ENCODE measurements around the gene SLF2. TPM values are rescaled to one million over a fixed set of nuclear protein-coding genes. Genes with fewer than 3 reads are reported as not detected.

The SLF2 gene
- total RNA-seq, 1 donor from 2014 or later: 22.2 TPM

DNA sequence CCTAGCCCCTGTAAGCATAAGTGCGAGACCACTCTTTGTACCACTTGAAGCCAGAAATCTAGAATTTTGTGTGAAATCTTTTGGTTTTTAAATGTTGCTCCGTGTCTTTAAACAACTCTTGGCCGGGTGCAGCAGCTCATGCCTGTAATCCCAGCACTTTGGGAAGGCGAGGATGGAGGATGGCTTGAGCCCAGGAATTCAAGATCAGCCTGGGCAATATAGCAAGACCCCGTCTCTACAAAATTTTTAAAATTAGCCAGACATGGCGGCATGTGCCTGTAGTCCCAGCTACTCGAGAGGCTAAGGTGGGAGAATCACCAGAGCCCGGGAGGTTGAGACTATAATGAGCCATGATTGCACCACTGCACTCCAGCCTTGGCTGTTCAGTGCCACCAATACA lies 4.4 kb upstream of the SLF2 start:
- H3K4me3 ChIP-seq (ENCODE audit: low read depth, low read length): no peak overlapping the region
- TF ChIP-seq, protein P1, sequence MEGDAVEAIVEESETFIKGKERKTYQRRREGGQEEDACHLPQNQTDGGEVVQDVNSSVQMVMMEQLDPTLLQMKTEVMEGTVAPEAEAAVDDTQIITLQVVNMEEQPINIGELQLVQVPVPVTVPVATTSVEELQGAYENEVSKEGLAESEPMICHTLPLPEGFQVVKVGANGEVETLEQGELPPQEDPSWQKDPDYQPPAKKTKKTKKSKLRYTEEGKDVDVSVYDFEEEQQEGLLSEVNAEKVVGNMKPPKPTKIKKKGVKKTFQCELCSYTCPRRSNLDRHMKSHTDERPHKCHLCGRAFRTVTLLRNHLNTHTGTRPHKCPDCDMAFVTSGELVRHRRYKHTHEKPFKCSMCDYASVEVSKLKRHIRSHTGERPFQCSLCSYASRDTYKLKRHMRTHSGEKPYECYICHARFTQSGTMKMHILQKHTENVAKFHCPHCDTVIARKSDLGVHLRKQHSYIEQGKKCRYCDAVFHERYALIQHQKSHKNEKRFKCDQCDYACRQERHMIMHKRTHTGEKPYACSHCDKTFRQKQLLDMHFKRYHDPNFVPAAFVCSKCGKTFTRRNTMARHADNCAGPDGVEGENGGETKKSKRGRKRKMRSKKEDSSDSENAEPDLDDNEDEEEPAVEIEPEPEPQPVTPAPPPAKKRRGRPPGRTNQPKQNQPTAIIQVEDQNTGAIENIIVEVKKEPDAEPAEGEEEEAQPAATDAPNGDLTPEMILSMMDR (IDR thresholded peaks at IDR 0.05; ENCODE audit: insufficient read depth, low read length, poor library complexity, severe bottlenecking): no peak
- DNase-seq (ENCODE audit: low read depth): no peak
- H3K27me3 ChIP-seq (ENCODE audit: control insufficient read depth, insufficient read depth, low read length): no peaks in the 10 kb centered on the region
- H3K36me3 ChIP-seq (ENCODE audit: control insufficient read depth, insufficient read depth, low read length): no peaks in the 10 kb centered on the region

DNA sequence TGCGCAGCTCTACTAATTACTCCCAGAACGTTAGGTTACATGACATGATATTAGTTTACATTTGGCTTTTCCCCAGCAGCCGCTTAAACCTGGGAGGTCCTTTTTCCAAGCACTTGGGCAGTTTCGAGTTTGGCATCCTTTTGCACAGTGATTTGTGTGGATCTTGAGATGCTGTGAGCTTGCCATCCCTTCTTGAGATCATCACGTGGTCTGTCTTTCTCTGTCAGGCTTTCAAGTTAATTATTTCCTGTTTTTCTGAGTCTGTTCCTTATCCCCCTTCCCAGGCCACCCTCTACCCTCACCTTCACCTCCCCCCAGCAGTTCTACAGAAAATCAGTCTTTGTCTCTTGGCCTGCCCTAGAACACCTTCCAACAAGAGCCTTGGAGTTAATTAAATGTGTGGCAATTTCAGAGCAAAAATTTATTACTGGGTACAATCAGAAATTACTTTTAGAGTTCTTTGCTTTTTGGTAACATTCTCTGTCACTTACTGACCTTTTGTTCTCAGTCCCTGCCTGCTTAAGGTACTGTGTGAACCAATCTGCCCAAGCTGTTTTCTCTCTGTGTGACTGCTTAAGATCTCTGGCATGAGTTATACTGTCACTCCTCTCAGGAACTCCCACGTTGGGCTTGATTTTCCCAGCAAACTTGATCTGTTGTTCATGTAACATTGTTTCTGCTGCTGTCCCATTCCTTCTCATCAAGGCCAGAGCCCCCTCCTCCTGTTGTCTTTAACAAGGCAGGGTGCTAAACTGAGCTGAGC lies 3.1 kb upstream of the SLF2 start:
- Histone ChIP-seq H3K27me3 (ENCODE audit: control insufficient read depth, insufficient read depth, low read length) (no peaks in the 10 kb centered on the region), H3K36me3 (ENCODE audit: control insufficient read depth, insufficient read depth, low read length) (no peaks in the 10 kb centered on the region), H3K4me3 (ENCODE audit: low read depth, low read length) (no peak overlapping the region)
- TF ChIP-seq, protein P1 (IDR thresholded peaks at IDR 0.05; ENCODE audit: insufficient read depth, low read length, poor library complexity, severe bottlenecking): no peak
- no peak for DNase-seq (ENCODE audit: low read depth)

DNA sequence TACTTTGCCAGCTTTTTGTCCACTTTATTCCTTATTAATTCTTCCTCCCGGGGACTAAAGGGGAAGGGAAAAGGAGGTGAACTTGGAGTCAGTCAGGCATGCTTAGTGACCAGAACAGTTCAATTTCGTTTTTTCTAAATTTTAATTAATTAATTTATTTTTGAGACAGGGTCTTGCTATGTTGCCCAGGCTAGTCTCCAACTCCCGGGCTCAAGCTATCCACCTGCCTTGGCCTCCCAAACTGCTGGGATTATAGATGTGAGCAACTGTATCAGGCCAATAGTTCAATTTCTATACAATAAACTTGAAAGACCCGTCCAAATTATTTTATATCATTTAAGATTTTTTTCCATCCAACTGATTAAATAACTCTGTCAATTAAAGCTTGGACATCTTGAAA lies 1.3 kb upstream of the SLF2 start:
- Histone ChIP-seq H3K36me3 (ENCODE audit: control insufficient read depth, insufficient read depth, low read length) (no peaks in the 10 kb centered on the region), H3K4me3 (ENCODE audit: low read depth, low read length) (no peak overlapping the region), H3K27me3 (ENCODE audit: control insufficient read depth, insufficient read depth, low read length) (no peaks in the 10 kb centered on the region)
- DNase-seq (ENCODE audit: low read depth): no peak
- TF ChIP-seq, protein P1 (IDR thresholded peaks at IDR 0.05; ENCODE audit: insufficient read depth, low read length, poor library complexity, severe bottlenecking): no peak

DNA sequence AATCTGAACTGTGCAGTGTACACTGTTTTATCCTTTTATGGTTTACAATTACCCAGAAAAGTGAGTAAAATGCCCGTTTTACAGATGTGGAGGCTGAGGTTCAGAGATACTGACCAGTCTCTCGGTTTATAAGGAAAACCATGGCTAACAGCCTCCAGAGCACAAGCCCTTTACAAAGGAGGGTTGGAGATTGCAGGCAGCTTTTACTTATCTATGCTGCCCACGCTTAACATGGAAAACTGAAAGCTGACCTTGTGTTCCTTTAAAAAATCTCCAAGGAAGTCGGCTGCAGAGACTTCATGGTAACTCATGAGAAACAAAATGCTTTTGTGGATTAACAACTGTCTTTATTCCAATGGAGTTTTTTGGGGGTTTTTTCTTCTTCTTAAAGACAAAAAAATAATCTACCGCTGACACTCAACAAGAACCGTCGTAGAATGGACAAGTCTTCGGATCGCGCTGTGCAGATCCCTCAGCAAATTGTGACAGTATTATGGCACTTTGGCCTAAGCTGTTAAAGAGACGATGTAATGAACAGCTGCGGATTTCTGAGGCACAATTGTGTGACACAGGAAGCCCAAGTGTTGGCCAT lies 654 bp upstream of the SLF2 start:
- Histone ChIP-seq H3K4me3 (ENCODE audit: low read depth, low read length) (peak overlapping the region; percentile 19), H3K27me3 (ENCODE audit: control insufficient read depth, insufficient read depth, low read length) (no peaks in the 10 kb centered on the region), H3K36me3 (ENCODE audit: control insufficient read depth, insufficient read depth, low read length) (no peaks in the 10 kb centered on the region)
- no peak for DNase-seq (ENCODE audit: low read depth)
- TF ChIP-seq, protein P1 (IDR thresholded peaks at IDR 0.05; ENCODE audit: insufficient read depth, low read length, poor library complexity, severe bottlenecking): no peak

DNA sequence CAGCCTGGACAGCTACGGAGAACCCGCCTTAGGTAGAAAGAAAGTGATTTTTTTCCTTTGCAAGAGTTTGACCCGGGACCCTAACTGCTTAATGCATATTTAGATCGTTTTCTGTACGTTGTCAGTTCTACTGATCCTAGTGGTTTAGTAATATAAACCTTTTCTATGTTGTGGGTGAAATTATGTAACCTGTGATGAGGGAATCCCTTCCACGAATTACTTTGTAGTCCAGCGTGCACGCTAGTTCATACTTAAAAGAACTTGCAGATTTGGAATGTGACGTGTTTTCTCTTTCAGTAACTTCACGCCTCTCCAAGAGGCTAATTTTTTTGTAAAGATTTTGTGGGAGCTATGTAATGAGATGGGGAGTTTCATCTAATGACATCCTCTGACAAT lies 705 bp downstream of the SLF2 start:
- TF ChIP-seq, protein P1 (IDR thresholded peaks at IDR 0.05; ENCODE audit: insufficient read depth, low read length, poor library complexity, severe bottlenecking): no peak
- H3K36me3 ChIP-seq (ENCODE audit: control insufficient read depth, insufficient read depth, low read length): no peaks in the 10 kb centered on the region
- DNase-seq (ENCODE audit: low read depth): no peak
- H3K4me3 ChIP-seq (ENCODE audit: low read depth, low read length): peak overlapping the region; percentile 100
- no peaks in the 10 kb centered on the region for H3K27me3 ChIP-seq (ENCODE audit: control insufficient read depth, insufficient read depth, low read length)

Measured in kidney epithelial cell (primary cell).